ENCODE measurements around the gene SPG21. TPM values are rescaled to one million over a fixed set of nuclear protein-coding genes. Genes with fewer than 3 reads are reported as not detected.

Gene SPG21
- total and polyA plus RNA-seq, 2 of the 13 experiments (the other 11 are each of a cell fraction or from before 2014, with no cell fraction given) = 36.7 to 42.4 TPM

GRCh38 chr15:64938192-64938591 lies 51.5 kb downstream of the SPG21 start (continued):
- TF ChIP-seq, protein P1, sequence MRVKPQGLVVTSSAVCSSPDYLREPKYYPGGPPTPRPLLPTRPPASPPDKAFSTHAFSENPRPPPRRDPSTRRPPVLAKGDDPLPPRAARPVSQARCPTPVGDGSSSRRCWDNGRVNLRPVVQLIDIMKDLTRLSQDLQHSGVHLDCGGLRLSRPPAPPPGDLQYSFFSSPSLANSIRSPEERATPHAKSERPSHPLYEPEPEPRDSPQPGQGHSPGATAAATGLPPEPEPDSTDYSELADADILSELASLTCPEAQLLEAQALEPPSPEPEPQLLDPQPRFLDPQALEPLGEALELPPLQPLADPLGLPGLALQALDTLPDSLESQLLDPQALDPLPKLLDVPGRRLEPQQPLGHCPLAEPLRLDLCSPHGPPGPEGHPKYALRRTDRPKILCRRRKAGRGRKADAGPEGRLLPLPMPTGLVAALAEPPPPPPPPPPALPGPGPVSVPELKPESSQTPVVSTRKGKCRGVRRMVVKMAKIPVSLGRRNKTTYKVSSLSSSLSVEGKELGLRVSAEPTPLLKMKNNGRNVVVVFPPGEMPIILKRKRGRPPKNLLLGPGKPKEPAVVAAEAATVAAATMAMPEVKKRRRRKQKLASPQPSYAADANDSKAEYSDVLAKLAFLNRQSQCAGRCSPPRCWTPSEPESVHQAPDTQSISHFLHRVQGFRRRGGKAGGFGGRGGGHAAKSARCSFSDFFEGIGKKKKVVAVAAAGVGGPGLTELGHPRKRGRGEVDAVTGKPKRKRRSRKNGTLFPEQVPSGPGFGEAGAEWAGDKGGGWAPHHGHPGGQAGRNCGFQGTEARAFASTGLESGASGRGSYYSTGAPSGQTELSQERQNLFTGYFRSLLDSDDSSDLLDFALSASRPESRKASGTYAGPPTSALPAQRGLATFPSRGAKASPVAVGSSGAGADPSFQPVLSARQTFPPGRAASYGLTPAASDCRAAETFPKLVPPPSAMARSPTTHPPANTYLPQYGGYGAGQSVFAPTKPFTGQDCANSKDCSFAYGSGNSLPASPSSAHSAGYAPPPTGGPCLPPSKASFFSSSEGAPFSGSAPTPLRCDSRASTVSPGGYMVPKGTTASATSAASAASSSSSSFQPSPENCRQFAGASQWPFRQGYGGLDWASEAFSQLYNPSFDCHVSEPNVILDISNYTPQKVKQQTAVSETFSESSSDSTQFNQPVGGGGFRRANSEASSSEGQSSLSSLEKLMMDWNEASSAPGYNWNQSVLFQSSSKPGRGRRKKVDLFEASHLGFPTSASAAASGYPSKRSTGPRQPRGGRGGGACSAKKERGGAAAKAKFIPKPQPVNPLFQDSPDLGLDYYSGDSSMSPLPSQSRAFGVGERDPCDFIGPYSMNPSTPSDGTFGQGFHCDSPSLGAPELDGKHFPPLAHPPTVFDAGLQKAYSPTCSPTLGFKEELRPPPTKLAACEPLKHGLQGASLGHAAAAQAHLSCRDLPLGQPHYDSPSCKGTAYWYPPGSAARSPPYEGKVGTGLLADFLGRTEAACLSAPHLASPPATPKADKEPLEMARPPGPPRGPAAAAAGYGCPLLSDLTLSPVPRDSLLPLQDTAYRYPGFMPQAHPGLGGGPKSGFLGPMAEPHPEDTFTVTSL (CRISPR knock-in tag; IDR thresholded peaks at IDR 0.05; ENCODE audit: borderline replicate concordance) = peak; percentile 47; the same call in 1 of the 2 replicates
- peak; percentile 21; the same call in 1 of the 2 replicates for TF ChIP-seq SKIL (CRISPR knock-in tag; IDR thresholded peaks at IDR 0.05; ENCODE audit: borderline replicate concordance)
- no peak for TF ChIP-seq MXD3 (CRISPR knock-in tag; IDR thresholded peaks at IDR 0.05)
- peak; percentile 52; the same call in 1 of the 2 replicates for TF ChIP-seq HMG20A (CRISPR knock-in tag; IDR thresholded peaks at IDR 0.05; ENCODE audit: borderline replicate concordance)
- TF ChIP-seq CHD2 (IDR thresholded peaks at IDR 0.05; ENCODE audit: low read depth, low read length) = no peak
- TF ChIP-seq TAF1 (CRISPR knock-in tag; IDR thresholded peaks at IDR 0.05) = no peak
- TF ChIP-seq SAP130 (CRISPR knock-in tag; IDR thresholded peaks at IDR 0.05; ENCODE audit: low read depth) = 0 out of 2 replicates have a peak, but pooled peaks have one; percentile 24
- TF ChIP-seq ATF7-NPFF (CRISPR knock-in tag; IDR thresholded peaks at IDR 0.05; ENCODE audit: low read depth) = no peak
- no peak for TF ChIP-seq SIN3A (IDR thresholded peaks at IDR 0.05; ENCODE audit: borderline replicate concordance, low read depth, low read length)
- TF ChIP-seq ZNF7 (CRISPR knock-in tag; IDR thresholded peaks at IDR 0.05) = no peak
- no peak for TF ChIP-seq GATAD1 (CRISPR knock-in tag; IDR thresholded peaks at IDR 0.05)
- TF ChIP-seq KAT2B (IDR thresholded peaks at IDR 0.05; ENCODE audit: borderline replicate concordance, low read depth, low read length) = no peak
- TF ChIP-seq MAFF (IDR thresholded peaks at IDR 0.05; ENCODE audit: low read depth, low read length) = 0 out of 2 replicates have a peak, but pooled peaks have one; percentile 11
- TF ChIP-seq, protein P2, sequence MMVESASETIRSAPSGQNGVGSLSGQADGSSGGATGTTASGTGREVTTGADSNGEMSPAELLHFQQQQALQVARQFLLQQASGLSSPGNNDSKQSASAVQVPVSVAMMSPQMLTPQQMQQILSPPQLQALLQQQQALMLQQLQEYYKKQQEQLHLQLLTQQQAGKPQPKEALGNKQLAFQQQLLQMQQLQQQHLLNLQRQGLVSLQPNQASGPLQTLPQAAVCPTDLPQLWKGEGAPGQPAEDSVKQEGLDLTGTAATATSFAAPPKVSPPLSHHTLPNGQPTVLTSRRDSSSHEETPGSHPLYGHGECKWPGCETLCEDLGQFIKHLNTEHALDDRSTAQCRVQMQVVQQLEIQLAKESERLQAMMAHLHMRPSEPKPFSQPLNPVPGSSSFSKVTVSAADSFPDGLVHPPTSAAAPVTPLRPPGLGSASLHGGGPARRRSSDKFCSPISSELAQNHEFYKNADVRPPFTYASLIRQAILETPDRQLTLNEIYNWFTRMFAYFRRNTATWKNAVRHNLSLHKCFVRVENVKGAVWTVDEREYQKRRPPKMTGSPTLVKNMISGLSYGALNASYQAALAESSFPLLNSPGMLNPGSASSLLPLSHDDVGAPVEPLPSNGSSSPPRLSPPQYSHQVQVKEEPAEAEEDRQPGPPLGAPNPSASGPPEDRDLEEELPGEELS (CRISPR knock-in tag; IDR thresholded peaks at IDR 0.05) = peak; percentile 34; the same call in 1 of the 2 replicates
- TF ChIP-seq BRD4 (CRISPR knock-in tag; IDR thresholded peaks at IDR 0.05) = no peak
- TF ChIP-seq, protein P3, sequence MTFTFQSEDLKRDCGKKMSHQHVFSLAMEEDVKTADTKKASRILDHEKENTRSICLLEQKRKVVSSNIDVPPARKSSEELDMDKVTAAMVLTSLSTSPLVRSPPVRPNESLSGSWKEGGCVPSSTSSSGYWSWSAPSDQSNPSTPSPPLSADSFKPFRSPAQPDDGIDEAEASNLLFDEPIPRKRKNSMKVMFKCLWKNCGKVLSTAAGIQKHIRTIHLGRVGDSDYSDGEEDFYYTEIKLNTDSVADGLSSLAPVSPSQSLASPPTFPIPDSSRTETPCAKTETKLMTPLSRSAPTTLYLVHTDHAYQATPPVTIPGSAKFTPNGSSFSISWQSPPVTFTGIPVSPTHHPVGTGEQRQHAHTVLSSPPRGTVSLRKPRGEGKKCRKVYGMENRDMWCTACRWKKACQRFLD (CRISPR knock-in tag; IDR thresholded peaks at IDR 0.05; ENCODE audit: borderline replicate concordance) = no peak
- TF ChIP-seq ZNF567 (CRISPR knock-in tag; IDR thresholded peaks at IDR 0.05; ENCODE audit: borderline replicate concordance) = no peak
- no peak for TF ChIP-seq STAT5B (CRISPR knock-in tag; IDR thresholded peaks at IDR 0.05)
- TF ChIP-seq ZNF792 (CRISPR knock-in tag; IDR thresholded peaks at IDR 0.05) = no peak
- no peak for TF ChIP-seq ZNF253 (CRISPR knock-in tag; IDR thresholded peaks at IDR 0.05; ENCODE audit: borderline replicate concordance)
